Frontal cortex (tissue), 4 donors: ENCODE measurements around the gene PRAMEF5. TPM values are rescaled to one million over a fixed set of nuclear protein-coding genes. Genes with fewer than 3 reads are reported as not detected.
"Not testable (repeated sequence)": the region's sequence is repeated elsewhere in the genome, so short reads cannot be mapped to it uniquely, and the experiment has no call there.

Experiments
- DNase-seq, 2 donors: peaks; one replicate each; pipeline ENCODE4 v3.0.0; 2012; ENCODE audit warnings: low spot score in 2 of 2
- FAIRE-seq: peaks from 2 replicates; lab custom pipeline; 2012; peaks lifted over from hg19 to GRCh38; lab: Jason Lieb, UNC
- total RNA-seq: library from RNA; depleted of rRNA; stranded (reverse); fragments of >200 nt; gene quantifications from one replicate; pipeline ENCODE4 v1.2.3, GENCODE V29; 2014
- donor health status: control.
- donor health status: control.
- donor health status: control.

PRAMEF5 gene
- total RNA-seq: not detected

- FAIRE-seq, DNase-seq: not testable (repeated sequence)
These were observed at the start of gene PRAMEF5 for GRCh38 chr1:13253898-13254297. Gene PRAMEF5, plus strand, starts transcription at chr1:13254198. Its CDS starts 5,071 bp downstream, at chr1:13259269.

- DNase-seq, FAIRE-seq: not testable (repeated sequence)
These were observed 45.3 kb upstream of the PRAMEF5 start for GRCh38 chr1:13208712-13209111.

GRCh38 chr1:13216619-13217018 lies 37.4 kb upstream of the PRAMEF5 start:
- not testable (repeated sequence) for FAIRE-seq, DNase-seq

DNA sequence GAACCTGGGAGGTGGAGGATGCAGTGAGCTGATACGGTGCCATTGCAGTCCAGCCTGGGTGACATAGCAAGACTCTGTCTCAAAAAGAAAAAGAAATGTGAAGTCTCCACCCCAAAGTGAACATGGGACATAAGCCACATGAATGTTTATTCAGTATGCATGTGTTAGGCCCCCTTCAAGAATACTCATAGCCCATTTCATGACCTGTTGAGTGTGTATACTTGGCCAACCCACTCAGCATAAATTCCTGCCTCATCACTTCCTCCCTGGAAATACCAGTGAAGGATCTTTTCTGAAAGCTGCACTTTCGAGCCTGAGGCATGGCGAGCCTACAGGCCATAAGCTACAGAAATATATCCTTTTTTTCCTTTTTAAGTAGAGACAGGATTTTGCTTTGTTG lies 34.8 kb upstream of the PRAMEF5 start:
- DNase-seq, FAIRE-seq: not testable (repeated sequence)

- FAIRE-seq, DNase-seq: not testable (repeated sequence)
These were observed 31.2 kb upstream of the PRAMEF5 start for GRCh38 chr1:13222788-13223187.

- no peak for DNase-seq
- FAIRE-seq: no peak
These were observed 29.4 kb upstream of the PRAMEF5 start for GRCh38 chr1:13224480-13225060.

- not testable (repeated sequence) for DNase-seq, FAIRE-seq
These were observed 28.3 kb upstream of the PRAMEF5 start, which contains the start of gene PRAMEF18 for GRCh38 chr1:13225675-13226204. Gene PRAMEF18, minus strand, starts transcription at chr1:13226154. Its CDS starts 48 bp downstream, at chr1:13226106.

- FAIRE-seq, DNase-seq: not testable (repeated sequence)
These were observed 26.5 kb upstream of the PRAMEF5 start for GRCh38 chr1:13227271-13228055.

DNA sequence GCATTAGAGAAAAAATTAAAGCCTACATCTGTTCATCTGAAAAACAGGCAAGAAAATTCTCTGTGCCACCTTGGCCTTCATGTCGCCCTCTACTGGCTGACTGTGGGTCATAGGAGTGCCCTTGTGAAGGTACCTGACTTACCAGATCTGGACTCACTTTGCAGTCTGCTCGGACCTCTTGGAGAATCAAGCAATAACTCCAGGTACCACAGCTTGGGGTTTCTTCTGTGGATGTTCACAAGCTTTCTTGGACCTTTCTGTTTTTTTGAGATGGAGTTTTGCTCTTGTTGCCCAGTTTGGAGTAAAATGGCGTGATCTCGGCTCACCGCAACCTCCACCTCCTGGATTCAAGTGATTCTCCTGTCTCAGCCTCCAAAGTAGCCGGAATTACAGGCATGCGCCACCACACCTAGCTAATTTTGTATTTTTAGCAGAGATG lies 25.6 kb upstream of the PRAMEF5 start:
- no peak for DNase-seq
- no peak for FAIRE-seq

- not testable (repeated sequence) for DNase-seq, FAIRE-seq
These were observed 23.9 kb upstream of the PRAMEF5 start for GRCh38 chr1:13230096-13230495.

GRCh38 chr1:13230601-13231000 lies 23.4 kb upstream of the PRAMEF5 start:
- FAIRE-seq, DNase-seq: not testable (repeated sequence)

DNA sequence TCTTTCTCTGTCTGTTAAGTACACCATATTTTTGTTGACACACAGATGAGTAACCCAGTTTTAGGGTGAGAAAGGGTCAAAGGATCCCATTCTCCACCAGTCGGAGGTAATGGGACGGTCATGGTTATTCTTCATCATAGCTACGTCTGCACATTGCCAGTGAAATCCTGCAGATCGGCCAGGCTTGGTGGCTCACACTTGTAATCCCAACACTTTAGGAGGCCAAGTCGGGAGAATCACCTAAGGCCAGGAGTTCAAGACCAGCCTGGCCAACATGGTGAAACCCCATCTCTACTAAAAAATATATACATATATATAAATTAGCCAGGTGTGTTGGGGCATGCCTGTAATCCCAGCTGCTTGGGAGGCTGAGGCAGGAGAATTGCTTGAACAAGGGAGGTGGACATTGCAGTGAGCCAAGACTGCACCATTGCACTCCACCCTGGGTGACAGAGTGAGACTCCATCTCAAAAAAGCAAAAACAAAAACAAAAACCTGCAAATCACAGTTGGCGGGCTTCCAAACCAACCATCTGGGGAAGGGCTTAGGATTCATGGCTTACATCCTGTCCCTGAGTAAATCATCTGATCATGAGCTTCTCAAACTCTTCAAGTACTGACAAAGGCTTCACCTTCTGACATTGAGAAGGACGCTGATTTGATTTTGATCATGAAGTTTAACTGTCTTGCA lies 22.8 kb upstream of the PRAMEF5 start:
- FAIRE-seq, DNase-seq: not testable (repeated sequence)

- not testable (repeated sequence) for DNase-seq, FAIRE-seq
These were observed 21.9 kb upstream of the PRAMEF5 start for GRCh38 chr1:13232056-13232455.

GRCh38 chr1:13234057-13234456 lies 19.9 kb upstream of the PRAMEF5 start:
- FAIRE-seq, DNase-seq: not testable (repeated sequence)

DNA sequence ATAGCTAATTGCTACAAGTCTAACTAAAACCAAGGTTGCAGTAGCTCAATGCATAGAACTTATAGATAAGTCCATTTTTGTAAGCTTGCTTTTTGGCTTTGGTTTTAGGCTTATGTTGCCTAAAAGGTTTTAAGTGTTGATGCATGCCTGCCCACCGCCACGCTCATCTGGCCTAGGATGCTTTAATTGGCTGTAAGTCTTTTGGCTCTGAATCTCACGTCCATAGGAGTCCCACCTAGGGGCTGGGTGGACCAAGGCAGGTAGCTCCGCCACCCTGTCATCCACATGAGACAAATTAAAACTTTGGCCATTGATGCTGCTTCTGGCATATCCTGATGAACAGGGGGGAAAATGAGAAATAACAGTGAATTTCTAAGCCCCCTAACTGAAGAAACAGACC lies 16.4 kb upstream of the PRAMEF5 start:
- DNase-seq, FAIRE-seq: not testable (repeated sequence)

DNA sequence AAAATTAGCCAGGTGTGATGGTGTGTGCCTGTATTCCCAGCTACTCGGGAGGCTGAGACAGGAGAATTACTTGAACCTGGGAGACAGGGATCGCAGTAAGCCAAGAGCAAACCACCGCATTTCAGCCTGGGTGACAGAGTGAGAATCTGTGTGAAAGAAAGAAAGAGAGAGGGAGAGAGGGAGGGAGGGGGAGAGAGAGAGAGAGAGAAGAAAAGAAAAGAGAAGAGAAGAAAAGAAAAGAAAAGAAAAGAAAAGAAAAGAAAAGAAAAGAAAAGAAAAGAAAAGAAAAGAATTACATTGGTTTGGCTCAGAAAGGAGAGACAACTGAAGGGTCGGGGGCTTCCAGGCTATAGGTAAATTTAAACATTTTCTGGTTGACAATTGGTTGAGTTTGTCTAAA lies 14.4 kb upstream of the PRAMEF5 start:
- not testable (repeated sequence) for DNase-seq, FAIRE-seq

GRCh38 chr1:13243536-13244263 lies 10.3 kb upstream of the PRAMEF5 start:
- FAIRE-seq, DNase-seq: not testable (repeated sequence)

DNA sequence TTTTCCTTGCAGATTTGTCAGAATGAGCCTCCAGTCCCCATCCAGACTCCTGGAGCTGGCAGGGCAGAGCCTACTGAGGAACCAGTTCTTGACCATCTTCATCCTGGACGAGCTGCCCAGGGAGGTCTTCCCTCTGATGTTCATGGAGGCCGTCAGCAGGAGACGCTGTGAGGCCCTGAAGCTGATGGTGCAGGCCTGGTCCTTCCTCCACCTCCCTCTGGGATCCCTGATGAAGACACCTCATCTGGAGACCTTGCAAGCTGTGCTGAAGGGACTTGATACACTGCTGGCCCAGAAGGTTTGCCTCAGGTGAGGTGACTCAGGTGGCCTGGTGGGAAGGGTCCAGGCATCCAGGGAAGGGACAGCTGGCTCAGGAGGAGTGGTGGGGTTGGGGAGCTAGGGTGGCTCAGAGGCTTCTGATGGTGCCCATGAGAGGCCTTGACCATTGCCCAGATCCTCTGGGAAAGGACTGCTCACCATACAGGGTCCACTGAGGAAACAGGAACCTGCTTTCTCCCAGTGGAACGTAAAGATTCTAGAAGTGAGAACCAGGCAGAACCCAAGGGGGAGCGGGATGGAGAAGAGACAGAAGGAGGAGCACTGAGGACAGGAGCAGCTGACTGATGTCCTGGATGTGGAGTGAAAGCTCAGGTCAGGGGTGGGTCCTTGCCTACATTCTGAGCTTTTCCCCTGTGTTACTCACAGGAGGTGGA lies 8.0 kb upstream of the PRAMEF5 start:
- not testable (repeated sequence) for DNase-seq, FAIRE-seq

DNA sequence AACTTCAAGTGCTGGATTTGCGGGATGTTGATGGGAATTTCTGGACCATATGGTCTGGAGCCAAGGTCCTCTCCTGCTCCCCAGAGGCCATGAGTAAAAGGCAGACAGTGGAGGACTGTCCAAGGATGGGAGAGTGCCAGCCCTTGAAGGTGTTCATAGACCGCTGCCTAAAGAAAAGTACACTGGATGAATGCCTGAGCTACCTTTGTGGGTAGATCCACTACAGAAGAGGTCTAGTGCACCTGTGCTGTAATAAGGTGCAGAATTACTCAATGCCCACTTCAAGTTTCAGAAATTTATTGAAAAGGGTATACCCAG lies 7.5 kb upstream of the PRAMEF5 start:
- DNase-seq, FAIRE-seq: not testable (repeated sequence)
